HFFc6 (cell line): ENCODE results near the gene PLB1. TPM values are rescaled to one million over a fixed set of nuclear protein-coding genes. Genes with fewer than 3 reads are reported as not detected.

Source experiments
- DNase-seq: peaks from one replicate; pipeline ENCODE4 v3.0.0-alpha.2; 2018
- H3K27ac Mint-ChIP-seq: 2 replicates; pipeline ENCODE4 v1.8.0; 2020; ENCODE audit warnings: mild to moderate bottlenecking, mixed read lengths
- H3K27me3 Mint-ChIP-seq: 2 replicates; pipeline ENCODE4 v1.8.0; 2021; ENCODE audit warnings: mild to moderate bottlenecking, moderate library complexity, mixed read lengths; ENCODE audit not compliant: insufficient read depth
- H3K36me3 Mint-ChIP-seq: 2 replicates; pipeline ENCODE4 v1.8.0; 2021; ENCODE audit warnings: low read depth, mixed read lengths
- H3K4me1 Mint-ChIP-seq: 2 replicates; pipeline ENCODE4 v1.8.0; 2020; ENCODE audit warnings: low read depth, mixed read lengths
- H3K4me3 Mint-ChIP-seq: 2 replicates; pipeline ENCODE4 v1.8.0; 2020; ENCODE audit warnings: mild to moderate bottlenecking, moderate library complexity, mixed read lengths
- H3K9me3 Mint-ChIP-seq: 2 replicates; pipeline ENCODE4 v1.8.0; 2020; ENCODE audit warnings: mild to moderate bottlenecking, mixed read lengths
- CTCF ChIP-seq: fragments of 200-600 bp; sonication (generic); IDR thresholded peaks from 2 replicates; pipeline ENCODE4 v1.5.0; 2021; ENCODE audit warnings: antibody characterized with exemption, mild to moderate bottlenecking
- total RNA-seq, 6 experiments: library from RNA; stranded (reverse); fragmentation: NEBNext Ultra II Directional; extraction: Animal tissue kit (Norgen Biotek cat#: 25700); gene quantifications; 2 replicates in 1 of 6; 3 replicates in 5 of 6; pipeline ENCODE4 v1.2.3, GENCODE V29; 2021

PLB1 gene
- total RNA-seq, 6 experiments from 2014 or later: 0.36 to 0.95 (median 0.62) TPM

- H3K4me1 Mint-ChIP-seq: no peaks in the 10 kb centered on the region
- DNase-seq: no peak
- no peak for TF ChIP-seq CTCF
- no peak overlapping the region for H3K4me3 Mint-ChIP-seq
- no peaks in the 10 kb centered on the region for H3K36me3 Mint-ChIP-seq
- no peak overlapping the region for H3K27ac Mint-ChIP-seq
- H3K27me3 Mint-ChIP-seq: peaks cover 46% of the 10 kb centered on the region
- H3K9me3 Mint-ChIP-seq: no peaks in the 10 kb centered on the region
Measured at GRCh38 chr2:28538134-28538533, 42.3 kb downstream of the PLB1 start.

GRCh38 chr2:28538652-28539051 is 42.8 kb downstream of the PLB1 start:
- peaks cover 2% of the 10 kb centered on the region for H3K4me1 Mint-ChIP-seq
- no peak overlapping the region for H3K27ac Mint-ChIP-seq
- H3K9me3 Mint-ChIP-seq: no peaks in the 10 kb centered on the region
- peaks cover 43% of the 10 kb centered on the region for H3K27me3 Mint-ChIP-seq
- no peaks in the 10 kb centered on the region for H3K36me3 Mint-ChIP-seq
- no peak for DNase-seq
- TF ChIP-seq CTCF: no peak
- no peak overlapping the region for H3K4me3 Mint-ChIP-seq

GRCh38 chr2:28539118-28539541 is 43.3 kb downstream of the PLB1 start:
- no peak for TF ChIP-seq CTCF
- H3K4me1 Mint-ChIP-seq: peaks cover 7% of the 10 kb centered on the region
- H3K27ac Mint-ChIP-seq: no peak overlapping the region
- DNase-seq: no peak
- H3K4me3 Mint-ChIP-seq: no peak overlapping the region
- H3K36me3 Mint-ChIP-seq: no peaks in the 10 kb centered on the region
- H3K9me3 Mint-ChIP-seq: no peaks in the 10 kb centered on the region
- H3K27me3 Mint-ChIP-seq: peaks cover 46% of the 10 kb centered on the region

- Mint-ChIP-seq H3K36me3 (no peaks in the 10 kb centered on the region), H3K4me3 (no peak overlapping the region), H3K27me3 (peaks cover 20% of the 10 kb centered on the region), H3K4me1 (peaks cover 17% of the 10 kb centered on the region), H3K27ac (no peak overlapping the region), H3K9me3 (no peaks in the 10 kb centered on the region)
- no peak for DNase-seq
- no peak for TF ChIP-seq CTCF
Measured at GRCh38 chr2:28543316-28544035, 47.6 kb downstream of the PLB1 start.

- peaks cover 17% of the 10 kb centered on the region for H3K4me1 Mint-ChIP-seq
- no peak overlapping the region for H3K4me3 Mint-ChIP-seq
- DNase-seq: no peak
- H3K27me3 Mint-ChIP-seq: peaks cover 19% of the 10 kb centered on the region
- no peak overlapping the region for H3K27ac Mint-ChIP-seq
- H3K9me3 Mint-ChIP-seq: no peaks in the 10 kb centered on the region
- no peak for TF ChIP-seq CTCF
- no peaks in the 10 kb centered on the region for H3K36me3 Mint-ChIP-seq
Measured at GRCh38 chr2:28544036-28544346, 48.1 kb downstream of the PLB1 start.
